SK-N-SH treated with all-trans-retinoic acid at 6 μM for 48 hours (cell line): Measurements from ENCODE around the gene SMO.

Experiments used
- CREB5 ChIP-seq: fragments of 250-450 bp; sonication (Bioruptor Pico); IDR thresholded peaks from 2 replicates; pipeline ENCODE4 v1.5.1; 2020; ENCODE audit warnings: low read depth, mild to moderate bottlenecking, moderate library complexity
- CSRNP3 ChIP-seq: fragments of 250-450 bp; sonication (Bioruptor Pico); IDR thresholded peaks from 2 replicates; pipeline ENCODE4 v1.5.1; 2021; ENCODE audit warnings: mild to moderate bottlenecking, moderate library complexity
- PATZ1 ChIP-seq: fragments of 250-450 bp; sonication (Bioruptor Pico); IDR thresholded peaks from 2 replicates; pipeline ENCODE4 v1.8.0; 2020; ENCODE audit warnings: mild to moderate bottlenecking, moderate library complexity, borderline replicate concordance

GRCh38 chr7:129225206-129225930 is 36.9 kb downstream of the SMO start:
- TF ChIP-seq CREB5 (CRISPR knock-in tag) (no peak), PATZ1 (CRISPR knock-in tag) (no peak), CSRNP3 (CRISPR knock-in tag) (no peak)
